ENCODE data around the gene TRPM2.
"Not testable (repeated sequence)": the region's sequence is repeated elsewhere in the genome, so short reads cannot be mapped to it uniquely, and the experiment has no call there.

TRPM2 gene

DNA sequence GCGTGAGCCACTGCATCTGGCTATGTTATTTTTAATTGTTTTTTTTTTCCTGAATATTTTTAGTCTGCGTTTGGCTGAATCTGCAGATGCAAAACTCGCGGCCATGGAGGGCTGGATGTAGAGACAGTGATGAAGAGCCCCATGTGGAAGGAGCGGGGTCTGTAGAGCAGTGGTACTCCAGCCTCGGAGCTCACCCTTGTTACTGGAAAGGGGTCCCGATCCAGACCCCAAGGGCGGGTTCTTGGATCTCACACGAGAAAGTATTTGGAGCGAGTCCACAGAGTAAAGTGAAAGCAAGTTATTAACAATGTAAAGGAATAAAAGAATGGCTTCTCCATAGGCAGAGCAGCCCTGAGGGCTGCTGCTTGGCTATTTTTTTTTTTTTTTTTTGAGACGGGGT is 2.7 kb downstream of the TRPM2 start:
- DNase-seq: no peak

DNA sequence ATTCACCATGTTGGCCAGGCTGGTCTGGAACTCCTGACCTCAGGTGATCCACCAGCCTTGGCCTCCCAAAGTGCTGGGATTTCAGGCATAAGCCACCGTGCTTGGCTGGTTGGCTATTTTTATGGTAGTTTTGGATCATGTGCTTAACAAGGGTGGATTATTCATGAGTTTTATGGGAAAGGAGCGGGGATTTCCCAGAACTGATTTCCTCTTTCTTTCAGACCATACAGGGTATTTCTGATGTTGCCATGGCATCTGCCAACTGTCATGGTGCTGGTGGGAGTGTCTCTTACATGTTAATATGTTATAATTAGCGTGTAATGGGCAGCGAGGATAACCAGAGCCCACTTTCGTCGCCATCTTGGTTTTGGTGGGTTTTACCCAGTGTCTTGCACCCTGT is 3.2 kb downstream of the TRPM2 start:
- DNase-seq: no peak

DNA sequence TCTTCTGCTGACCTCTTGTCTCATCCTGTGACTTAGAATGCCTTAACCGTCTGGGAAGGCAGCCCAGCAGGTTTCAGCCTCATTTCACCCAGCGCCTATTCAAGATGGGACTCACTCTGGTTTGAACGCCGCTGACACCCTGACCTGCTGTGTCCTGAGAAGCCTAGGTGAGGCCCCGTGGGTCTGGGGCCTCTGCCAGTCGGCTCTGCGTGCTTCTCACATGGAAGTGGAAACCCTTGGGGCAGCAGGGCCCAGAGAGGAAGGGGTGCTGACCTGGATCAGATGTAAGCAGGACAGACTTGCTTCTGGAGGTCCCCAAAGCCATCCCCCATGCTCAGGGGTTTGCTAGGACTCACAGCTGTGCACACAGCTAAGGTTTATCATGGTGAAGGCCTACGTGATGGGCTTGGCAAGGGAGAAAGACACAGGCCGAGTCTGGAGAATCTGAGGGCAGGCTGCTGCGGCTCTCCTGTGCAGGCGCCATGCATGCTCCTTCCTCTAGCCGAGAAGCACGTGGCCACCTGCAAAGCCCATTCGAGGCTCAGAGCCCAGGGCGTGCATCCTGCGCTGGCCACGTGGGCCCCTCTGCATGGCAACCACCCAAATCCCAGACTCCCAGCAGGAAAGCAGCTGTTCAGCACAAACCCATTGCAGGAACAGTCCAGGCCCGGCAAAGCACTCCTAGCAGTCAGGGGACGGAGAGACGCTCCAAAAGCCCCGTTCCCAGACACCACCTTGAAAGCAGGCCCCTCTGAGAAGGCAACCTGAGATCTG is 3.8 kb downstream of the TRPM2 start:
- no peak for DNase-seq

DNA sequence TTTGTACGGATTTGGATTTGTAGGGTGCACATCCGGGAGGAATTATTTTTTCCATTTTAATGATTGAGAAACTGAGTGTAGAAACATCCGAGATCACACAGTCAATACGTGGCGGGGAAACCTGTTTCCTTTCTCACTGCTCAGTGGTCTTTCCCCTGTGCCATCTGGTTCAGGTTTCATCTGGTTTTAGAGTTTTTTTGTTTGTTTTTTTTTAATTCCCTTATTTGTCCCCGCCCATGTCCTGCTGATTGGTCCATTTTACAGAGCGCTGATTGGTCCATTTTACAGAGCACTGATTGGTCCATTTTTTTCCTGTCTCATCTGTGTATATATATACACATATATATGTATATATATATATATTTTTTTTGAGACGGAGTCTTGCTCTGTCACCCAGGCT is 6.0 kb downstream of the TRPM2 start:
- no peak for DNase-seq

DNA sequence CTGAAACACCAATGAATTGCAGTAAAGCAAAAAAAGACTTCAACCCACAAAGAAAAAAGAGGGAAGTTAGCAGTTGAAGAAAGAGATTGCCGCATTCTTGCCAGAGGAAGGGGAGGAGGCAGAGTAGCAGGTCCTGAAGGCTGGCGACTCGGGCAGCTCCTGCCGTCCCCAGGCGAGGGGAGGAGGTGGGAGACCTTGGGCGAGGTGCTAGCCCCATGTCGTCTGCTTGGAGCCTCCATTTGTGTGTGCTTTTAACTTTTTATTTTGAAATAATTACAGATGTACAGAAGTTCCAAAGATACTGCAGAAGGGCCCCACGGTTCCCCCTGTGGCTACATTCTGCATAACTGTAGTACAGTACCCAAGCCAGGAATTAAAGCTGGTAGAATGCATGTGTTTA is 6.7 kb downstream of the TRPM2 start:
- DNase-seq: no peak

DNA sequence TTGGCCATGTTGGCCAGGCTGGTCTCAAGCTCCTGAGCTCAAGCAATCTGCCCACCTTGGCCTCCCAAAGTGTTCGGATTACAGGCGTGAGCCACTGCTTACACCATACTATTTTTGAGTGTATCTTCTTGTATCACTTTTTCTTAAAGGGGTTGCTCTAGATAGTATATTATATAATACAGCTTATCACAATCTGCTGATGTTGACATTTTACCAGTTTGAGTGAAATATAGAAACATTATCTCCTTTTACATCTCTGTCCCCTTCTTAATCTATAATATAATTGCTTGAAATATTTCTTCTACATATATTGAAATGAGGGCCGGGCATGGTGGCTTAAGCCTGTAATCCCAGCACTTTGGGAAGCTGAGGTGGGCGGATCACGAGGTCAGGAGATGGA is 8.5 kb downstream of the TRPM2 start:
- not testable (repeated sequence) for DNase-seq

DNA sequence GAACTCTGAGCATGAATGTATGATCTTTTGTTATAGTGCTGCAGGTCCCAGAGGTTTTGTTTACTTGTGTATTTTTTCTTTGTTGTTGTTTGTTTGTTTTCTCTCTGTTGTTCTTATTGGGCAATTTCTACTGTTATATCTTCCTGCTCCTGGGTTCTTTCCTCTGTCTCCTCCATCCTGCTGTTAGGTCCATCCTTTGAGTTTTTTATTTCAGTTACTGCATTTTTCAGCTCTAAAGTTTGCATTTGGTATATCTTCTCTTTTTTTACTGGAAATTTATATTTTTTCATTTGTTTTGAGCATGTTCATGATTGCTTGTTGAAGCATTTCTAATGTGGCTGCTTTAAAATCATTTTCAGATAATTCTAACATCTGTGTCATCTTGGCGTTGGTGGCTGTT is 9.9 kb downstream of the TRPM2 start:
- DNase-seq: no peak

DNA sequence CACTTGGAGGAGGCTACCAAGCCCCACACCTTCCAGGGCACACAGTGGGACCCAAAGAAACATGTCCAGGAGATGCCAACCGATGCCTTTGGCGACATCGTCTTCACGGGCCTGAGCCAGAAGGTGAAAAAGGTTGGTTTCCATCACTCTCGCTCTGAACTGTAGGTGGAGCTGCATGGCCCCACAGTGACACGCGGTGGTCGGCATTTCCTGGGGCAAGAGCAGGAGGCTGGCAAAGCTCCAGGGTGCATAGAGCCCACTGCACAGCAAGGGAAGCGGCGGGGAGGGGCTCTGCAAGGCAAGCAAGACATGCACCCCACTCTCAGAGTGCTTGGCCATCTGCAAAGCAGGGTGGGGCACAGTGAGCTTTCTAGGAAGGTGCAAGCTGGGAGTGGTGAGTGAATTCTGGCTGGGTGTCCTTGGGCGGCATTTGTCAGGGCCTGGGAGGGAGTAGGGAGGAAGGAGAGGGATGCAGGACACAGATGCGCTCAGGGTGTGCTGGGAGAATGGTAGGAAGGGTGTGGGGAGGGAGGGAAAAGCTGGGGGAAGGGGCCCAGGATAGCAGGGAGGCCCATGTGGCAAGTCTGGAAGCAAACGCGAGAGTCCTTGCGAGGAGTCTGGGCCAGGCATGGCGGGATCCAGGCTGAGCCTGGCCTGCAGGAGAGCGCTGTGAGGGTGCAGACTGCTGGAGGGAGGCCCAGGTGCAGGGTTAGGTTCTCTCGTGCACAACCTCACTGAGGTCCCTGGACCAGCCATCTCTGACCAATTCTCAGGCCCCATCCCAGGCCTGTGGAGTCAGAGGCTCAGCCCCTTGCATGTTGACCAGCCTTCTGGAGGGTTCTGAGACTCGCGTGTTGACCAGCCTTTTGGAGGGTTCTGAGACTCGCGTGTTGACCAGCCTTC is 11.0 kb downstream of the TRPM2 start:
- DNase-seq: no peak

DNA sequence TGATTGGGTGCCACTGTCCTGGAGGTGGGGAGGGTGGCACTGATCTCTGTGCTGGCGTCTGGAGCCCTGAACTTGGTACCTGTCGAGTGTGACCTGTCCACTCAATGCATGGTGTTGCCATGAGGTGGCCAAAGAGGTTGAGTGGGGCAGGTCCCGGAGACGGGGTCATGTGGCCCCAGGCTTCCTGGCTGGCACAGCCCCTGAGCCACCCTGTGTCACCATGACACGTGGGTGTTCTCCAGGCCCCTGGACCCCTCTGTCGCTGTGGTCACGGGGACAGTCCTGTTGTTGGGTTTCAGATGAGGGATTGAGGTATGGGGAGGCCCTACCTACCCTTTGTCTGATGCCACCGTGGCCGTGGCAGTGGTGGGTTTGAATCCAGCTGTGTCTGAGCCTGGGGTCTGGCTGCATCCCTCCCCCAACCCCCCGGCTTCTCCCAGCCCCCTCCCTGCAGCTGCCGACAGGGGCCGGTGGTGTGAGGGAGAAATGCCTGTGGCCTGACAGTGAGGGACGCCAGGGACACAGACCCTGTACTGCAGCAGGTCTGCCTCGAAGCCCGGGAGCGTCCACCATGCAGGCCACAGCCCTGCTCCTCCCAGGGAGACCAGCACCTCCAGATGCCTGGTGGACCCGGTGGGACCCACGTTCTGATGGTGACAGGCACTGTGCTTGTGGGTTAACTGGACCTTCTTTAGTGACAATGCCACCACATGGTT is 12.0 kb downstream of the TRPM2 start:
- DNase-seq: no peak

DNA sequence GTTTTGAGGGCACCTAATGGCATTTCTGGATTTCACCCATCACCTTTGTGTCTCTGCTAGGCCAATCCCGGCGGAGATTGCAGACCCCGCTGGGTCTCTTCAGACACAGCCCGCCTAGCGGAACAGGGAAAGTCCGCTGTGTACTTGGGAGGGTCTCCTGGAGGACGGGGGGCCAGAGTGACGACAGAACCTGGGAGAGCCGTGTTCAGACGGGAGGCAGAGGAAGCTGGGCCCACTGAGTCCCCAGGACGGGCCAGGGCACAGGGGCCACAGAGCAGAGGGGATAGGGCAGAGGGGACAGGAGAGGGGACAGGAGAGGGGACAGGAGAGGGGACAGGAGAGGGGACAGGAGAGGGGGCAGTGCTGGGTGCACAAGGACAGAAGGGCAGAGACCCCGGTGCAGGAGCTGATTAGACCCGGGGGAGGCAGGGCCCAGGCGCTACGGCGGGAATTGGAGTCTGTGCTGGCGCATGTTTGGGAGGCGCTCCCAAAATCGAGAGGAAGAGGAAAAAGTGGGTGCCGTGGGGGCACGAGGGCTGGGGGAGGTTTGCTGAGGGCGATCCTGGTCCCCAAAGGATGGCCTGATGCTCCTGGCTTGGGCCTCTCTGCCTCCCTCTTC is 12.7 kb downstream of the TRPM2 start:
- DNase-seq: no peak

DNA sequence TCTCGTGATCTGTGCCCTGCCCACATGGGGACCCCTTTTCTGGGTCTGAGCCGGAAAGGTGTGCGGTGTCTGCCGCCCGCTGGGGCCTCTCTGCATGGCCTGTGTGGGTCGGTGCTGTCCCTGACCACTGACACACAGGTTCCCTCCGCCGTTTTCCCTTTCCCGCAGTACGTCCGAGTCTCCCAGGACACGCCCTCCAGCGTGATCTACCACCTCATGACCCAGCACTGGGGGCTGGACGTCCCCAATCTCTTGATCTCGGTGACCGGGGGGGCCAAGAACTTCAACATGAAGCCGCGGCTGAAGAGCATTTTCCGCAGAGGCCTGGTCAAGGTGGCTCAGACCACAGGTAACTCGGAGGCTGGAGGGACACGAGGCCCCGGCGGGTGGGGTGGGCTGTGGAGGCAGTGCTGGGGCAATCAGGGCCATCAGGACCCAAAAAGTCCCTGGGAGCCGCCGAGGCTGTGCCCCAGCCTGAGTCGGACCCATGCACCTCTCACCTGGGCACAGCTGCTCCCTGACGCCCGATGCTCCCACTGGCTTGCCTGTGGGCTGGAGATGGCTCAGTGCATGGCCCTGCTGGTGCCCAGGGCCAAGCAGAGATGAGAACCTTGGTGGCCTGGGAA is 13.3 kb downstream of the TRPM2 start:
- no peak for DNase-seq

DNA sequence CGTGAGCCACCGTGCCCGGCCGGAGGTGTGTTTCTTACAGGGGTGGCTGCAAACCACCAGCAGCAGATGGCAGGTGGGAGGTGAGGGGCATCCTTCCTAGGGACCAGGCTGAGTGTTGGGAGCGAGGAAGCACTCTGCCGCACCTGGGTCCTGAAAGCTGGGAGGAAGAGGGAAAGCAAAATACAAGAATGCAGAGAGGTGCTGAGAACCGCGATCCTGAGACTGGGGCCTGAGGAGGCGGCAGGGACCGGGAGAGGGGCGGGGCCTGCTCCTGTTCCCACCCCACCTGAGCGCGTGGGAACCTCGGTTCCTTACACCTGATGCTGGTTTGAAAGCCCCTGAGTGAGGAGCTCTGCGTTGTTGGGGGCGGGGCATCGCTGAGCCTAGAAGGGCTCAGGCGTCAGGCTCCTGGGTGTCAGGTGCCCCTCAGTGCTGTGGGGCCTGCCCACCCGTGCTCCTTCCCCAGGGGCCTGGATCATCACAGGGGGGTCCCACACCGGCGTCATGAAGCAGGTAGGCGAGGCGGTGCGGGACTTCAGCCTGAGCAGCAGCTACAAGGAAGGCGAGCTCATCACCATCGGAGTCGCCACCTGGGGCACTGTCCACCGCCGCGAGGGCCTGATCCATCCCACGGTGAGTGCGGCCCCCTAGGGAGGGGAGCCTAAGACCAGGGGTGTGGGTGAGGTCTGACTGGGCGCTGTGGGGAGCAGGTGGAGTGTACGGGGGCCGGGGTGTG is 15.5 kb downstream of the TRPM2 start:
- no peak for DNase-seq

DNA sequence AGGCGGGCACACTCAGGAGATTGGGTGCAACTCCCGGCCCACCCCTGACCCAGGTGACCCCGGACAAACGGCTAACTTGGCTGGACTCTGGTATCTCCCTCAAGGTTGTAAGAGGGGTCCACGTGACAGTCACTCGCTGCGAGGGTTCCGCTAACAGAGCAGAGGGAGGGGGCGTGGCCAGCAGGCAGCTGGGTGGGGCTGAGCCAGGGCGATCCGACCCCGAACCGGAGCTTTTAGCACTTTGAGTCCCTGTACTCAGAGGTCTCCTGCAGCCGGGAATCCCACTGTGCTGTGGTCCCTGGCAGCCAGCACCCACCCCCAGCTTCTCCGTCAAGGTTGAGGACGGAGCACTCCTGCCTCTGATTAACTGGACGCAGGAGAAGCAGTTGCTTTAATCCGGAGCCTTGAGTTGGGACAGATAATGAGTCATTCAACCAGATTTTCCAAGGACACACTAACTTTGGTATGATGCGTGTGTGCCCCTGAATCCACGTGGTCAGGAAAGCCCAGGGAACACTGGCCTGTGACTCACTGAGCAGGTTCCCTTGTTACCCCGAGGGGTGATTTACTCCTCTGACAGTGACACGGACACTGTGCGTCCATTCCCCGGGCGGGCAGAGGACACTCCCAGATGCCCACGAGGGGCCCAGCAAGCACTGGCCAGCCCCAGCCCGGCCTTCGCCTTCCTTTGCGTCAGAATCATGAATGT is 16.8 kb downstream of the TRPM2 start:
- no peak for DNase-seq

DNA sequence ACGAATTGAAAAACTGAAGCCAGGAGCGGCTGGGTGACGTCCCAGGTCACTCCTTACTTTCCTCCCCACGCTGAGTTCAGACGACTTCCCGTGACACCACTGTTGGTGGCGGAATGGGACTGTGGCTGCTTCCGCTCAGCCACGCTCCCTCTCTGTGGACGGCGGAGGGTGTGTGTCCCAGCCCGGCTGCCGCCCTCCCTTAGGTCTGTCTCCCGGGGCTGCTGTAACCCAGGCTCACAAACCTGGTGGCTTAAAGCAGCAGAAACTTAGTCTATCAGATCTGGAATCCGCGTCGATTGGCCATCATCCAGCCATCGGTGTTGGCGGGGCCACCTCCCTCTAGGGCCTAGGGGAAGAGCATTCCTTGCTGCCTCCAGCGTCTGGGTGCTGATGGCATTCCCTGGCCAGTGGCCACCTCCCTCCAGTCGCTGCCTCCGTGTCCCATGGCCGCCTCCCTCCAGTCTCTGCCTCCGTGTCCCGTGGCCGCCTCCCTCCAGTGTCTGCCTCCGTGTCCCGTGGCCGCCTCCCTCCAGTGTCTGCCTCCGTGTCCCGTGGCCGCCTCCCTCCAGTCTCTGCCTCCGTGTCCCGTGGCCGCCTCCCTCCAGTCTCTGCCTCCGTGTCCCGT is 17.5 kb downstream of the TRPM2 start:
- DNase-seq: no peak

DNA sequence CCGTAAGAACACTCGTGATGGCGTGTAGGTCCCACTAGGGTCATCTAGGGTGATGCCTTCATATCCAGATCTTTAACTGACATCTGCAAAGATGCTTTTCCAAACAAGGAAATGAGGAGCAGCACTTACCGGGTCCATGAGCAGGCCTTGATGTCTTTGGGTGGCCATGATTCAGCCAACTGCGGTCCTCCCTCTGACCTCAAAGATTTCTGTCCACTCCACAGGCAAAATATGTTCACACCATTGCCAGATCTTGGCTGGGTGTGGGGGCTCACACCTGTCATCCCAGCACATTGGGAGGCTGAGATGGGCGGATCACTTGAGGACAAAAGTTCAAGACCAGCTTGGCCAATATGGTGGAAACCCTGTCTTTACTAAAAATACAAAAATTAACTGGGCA is 18.2 kb downstream of the TRPM2 start:
- no peak for DNase-seq

DNA sequence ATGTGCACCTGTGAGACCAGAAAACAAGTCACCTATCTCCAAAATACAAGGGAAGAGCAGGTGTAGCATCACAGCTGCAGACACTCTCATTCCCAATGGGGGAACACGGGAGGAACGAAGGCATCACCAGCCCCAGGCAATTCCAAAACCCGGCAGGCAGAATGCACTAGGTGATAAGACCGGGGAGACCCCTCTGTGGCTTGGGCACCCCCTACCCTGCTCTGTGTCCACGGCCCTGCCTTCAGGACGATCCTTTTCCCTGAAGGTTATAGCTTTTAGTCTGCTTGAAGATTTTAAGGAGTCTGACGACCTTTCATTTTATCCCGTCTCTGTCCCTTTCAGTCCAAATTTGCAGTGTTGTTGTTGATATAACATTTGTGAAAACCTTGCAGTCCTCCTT is 19.2 kb downstream of the TRPM2 start:
- DNase-seq: no peak

DNA sequence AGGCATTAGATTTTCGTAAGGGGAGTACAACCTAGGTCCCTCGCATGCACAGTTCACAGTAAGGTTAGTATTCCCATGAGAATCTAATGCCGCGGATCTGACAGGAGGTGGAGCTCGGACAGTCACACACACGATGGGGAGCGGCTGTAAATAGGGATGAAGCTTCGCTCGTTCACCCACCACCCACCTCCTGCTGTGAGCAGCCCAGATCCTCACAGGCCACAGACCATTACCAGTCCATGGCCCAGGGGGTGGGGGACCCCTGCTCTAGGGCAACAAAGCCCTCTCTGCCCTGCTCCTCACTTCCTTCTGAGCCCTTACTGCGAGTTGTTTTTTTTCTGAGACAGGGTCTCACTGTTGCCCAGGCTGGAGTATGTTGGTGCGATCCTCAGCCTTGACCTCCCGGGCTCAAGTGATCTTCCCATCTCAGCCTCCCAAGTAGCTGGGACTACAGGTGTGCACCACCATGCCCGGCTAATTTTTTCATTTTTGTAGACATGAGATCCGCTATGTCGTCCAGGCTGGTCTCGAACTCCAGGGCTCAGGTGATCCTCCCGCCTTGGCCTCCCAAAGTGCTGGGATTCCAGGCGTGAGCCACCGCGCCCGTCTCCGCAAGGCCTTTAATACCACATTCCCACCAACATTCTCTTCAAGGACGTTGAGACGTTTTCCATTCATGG is 21.3 kb downstream of the TRPM2 start:
- DNase-seq: no peak

DNA sequence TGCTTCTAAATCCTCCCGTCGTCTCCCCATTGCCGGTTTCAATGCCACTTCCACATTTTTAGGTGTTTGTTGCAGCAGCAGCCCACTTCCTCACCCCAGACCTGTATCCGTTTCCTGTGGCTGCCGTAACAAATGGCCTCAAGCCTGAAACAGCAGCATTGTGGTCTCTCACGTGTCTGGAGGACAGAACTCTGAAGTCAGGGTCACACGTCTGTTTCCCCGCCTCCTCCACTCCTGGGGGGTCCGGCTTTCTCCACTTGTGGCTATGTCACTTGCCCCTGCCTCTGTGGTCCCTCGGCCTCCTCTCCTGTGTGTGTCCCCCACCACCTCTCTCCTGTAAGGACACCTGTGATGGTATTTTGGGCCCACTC is 21.8 kb downstream of the TRPM2 start:
- no peak for DNase-seq

DNA sequence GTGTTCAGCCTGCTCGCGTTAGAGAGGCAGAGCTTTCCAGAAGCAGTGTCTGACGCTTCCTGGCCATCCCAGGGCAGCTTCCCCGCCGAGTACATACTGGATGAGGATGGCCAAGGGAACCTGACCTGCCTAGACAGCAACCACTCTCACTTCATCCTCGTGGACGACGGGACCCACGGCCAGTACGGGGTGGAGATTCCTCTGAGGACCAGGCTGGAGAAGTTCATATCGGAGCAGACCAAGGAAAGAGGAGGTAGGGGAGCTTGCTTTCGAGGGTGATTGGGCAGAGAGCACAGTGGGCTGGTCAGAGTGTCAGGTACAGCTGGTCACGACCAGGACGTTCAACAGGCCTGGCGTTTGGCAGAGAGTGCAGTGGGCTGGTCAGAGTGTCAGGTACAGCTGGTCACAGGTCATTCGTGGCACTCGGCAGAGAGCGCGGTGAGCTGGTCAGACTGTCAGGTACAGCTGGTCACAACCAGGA is 22.4 kb downstream of the TRPM2 start:
- no peak for DNase-seq

DNA sequence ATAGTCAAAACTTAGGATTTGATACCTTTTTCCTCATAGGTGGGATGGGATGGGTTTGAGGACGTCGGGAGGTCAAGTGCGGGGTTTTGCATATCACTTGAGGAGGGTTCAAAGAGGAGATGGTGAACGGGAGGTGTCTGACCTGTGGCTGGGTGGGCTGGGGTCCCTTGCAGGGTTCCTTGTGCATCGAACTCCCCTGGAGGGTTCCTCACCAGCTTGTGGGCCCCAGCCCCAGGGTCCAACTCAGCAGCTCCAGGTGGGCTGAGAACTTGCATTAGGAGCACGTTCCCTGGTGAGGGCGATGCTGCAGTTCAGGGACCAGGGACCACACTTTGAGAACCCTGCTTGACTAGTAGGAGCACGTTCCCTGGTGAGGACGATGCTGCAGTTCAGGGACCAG is 23.2 kb downstream of the TRPM2 start:
- no peak for DNase-seq

Data from activated CD4-positive, alpha-beta T cell treated with anti-CD3 and anti-CD28 coated beads for 48 hours (primary cell).